ENCODE data around the gene SLAMF7. TPM values are rescaled to one million over a fixed set of nuclear protein-coding genes. Genes with fewer than 3 reads are reported as not detected.

Gene SLAMF7
- total and polyA plus RNA-seq, 2 donors (not counting 1 experiment from before 2014, with no cell fraction given), result 13.1 to 52.6 TPM

DNA sequence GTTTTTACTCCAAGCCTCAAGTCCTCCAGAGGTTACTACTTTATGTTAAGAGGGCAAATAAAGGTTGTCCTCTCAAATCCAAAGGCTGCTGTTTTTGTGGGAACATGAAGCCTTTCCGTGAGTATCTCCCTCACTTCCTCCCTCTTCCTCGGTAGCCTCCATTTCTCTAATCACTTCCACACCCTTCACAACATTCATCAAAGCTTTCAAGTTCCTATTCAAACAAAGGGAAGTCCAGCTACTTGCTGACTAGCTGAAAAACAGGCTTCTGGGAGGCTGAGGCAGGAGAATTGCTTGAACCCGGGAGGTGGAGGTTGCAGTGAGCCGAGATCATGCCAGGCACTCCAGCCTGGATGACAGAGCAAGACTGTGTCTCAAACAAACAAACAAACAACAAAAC, 20.8 kb upstream of the SLAMF7 start:
- ChIA-PET CTCF (interaction anchor here (1.0 kb wide), 1 partner anchor 9 kb away, joined by 5 read pairs; no protein-coding TSS in a partner anchor), POLR2A (no interaction called here)
- 89% methylated on average over 2 of the region's 4 CpGs for WGBS (ENCODE audit: insufficient coverage)
- Histone ChIP-seq H3K4me1 (ENCODE audit: control insufficient read depth in 2 of 2, insufficient read depth in 2 of 2, low read length in 2 of 2) (peaks cover 17 to 19% of the 10 kb centered on the region in 2 donors), H3K4me3 (ENCODE audit: control extremely low read depth in 1 of 5, extremely low read depth in 1 of 5, insufficient read depth in 1 of 5, low read depth in 2 of 5, low read length in 4 of 5) (no peak overlapping the region), H3K79me2 (ENCODE audit: control insufficient read depth, insufficient read depth, low read length) (peaks cover 17% of the 10 kb centered on the region), H2AFZ (ENCODE audit: insufficient read depth, low read depth, low read length, poor library complexity, severe bottlenecking) (no peak overlapping the region), H3K4me2 (replicated peaks; ENCODE audit: low read depth, low read length, poor library complexity, severe bottlenecking) (no peak overlapping the region), H4K20me1 (ENCODE audit: control insufficient read depth, insufficient read depth, low read length, poor library complexity, severe bottlenecking) (no peaks in the 10 kb centered on the region), H3K9ac (ENCODE audit: low read length) (no peak overlapping the region), H3K36me3 (replicated peaks in 1 of 2; ENCODE audit: control extremely low read depth in 1 of 2, control insufficient read depth in 1 of 2, extremely low read depth in 1 of 2, insufficient read depth in 2 of 2, low read length in 1 of 2) (no peaks in the 10 kb centered on the region), H3K9me3 (ENCODE audit: control extremely low read depth in 1 of 3, control insufficient read depth in 2 of 3, insufficient read depth in 1 of 3, low read length in 2 of 3) (no peaks in the 10 kb centered on the region), H3K27ac (ENCODE audit: low read length in 2 of 2) (no peak overlapping the region), H3K27me3 (replicated peaks in 1 of 4; ENCODE audit: control extremely low read depth in 1 of 4, control insufficient read depth in 3 of 4, insufficient read depth in 4 of 4, low read length in 3 of 4) (no peaks in the 10 kb centered on the region)
- ATAC-seq (ENCODE audit: low read depth), result no peak
- TF ChIP-seq EZH2 (IDR thresholded peaks at IDR 0.05; ENCODE audit: borderline replicate concordance, insufficient read depth, low read depth, low read length, poor library complexity, severe bottlenecking), result no peak
- TF ChIP-seq, protein P1, sequence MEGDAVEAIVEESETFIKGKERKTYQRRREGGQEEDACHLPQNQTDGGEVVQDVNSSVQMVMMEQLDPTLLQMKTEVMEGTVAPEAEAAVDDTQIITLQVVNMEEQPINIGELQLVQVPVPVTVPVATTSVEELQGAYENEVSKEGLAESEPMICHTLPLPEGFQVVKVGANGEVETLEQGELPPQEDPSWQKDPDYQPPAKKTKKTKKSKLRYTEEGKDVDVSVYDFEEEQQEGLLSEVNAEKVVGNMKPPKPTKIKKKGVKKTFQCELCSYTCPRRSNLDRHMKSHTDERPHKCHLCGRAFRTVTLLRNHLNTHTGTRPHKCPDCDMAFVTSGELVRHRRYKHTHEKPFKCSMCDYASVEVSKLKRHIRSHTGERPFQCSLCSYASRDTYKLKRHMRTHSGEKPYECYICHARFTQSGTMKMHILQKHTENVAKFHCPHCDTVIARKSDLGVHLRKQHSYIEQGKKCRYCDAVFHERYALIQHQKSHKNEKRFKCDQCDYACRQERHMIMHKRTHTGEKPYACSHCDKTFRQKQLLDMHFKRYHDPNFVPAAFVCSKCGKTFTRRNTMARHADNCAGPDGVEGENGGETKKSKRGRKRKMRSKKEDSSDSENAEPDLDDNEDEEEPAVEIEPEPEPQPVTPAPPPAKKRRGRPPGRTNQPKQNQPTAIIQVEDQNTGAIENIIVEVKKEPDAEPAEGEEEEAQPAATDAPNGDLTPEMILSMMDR (IDR thresholded peaks at IDR 0.05), result no peak
- Mint-ChIP-seq H3K4me3 (no peak overlapping the region), H3K4me1 (peaks cover 19% of the 10 kb centered on the region), H3K27me3 (no peaks in the 10 kb centered on the region), H3K9me3 (ENCODE audit: insufficient read depth) (no peaks in the 10 kb centered on the region), H3K27ac (no peak overlapping the region)
- intact Hi-C loops (cut with micrococcal nuclease), result loop anchor here (10.0 kb wide), 1 partner anchor 417 kb away; the partner anchor contains the start of gene DEDD
- no peak for DNase-seq

DNA sequence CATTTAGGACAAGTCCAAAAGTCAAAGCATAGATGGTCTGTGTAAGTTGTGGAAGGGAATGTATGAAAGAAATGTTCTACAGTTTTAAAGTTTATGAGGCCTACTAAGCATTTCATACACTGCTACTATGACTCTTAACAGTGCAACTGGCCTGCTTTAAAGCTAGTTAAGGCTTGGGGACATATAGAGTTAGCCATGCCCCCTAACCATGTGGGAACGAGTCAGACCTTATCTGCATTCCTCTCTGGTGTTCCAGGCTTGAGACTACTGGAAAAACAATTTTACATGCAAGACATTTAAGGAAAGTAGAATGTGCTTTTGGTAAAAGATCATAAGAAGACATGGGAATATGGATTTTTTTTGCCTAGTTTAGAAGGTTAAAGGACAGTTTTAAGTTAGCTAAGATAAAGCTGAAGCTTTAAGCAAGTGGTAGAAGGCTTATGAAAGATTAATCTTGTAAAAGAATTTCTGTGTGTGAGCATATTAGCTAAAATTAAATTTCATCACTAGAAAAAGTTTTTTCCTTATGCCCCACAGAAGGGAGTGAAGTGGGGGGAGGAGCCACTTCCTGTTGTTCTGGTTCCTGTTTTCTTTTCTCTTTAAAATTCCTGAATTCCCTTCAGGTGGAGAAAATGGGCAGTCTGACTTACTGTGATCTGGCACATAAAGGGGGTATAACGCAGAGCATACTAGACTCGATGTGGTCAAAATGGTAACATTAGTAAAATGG, 18.5 kb upstream of the SLAMF7 start:
- Histone ChIP-seq H3K4me3 (ENCODE audit: control extremely low read depth in 1 of 5, extremely low read depth in 1 of 5, insufficient read depth in 1 of 5, low read depth in 2 of 5, low read length in 4 of 5) (no peak overlapping the region), H3K79me2 (ENCODE audit: control insufficient read depth, insufficient read depth, low read length) (peaks cover 10% of the 10 kb centered on the region), H3K9ac (ENCODE audit: low read length) (no peak overlapping the region), H3K27me3 (replicated peaks in 1 of 4; ENCODE audit: control extremely low read depth in 1 of 4, control insufficient read depth in 3 of 4, insufficient read depth in 4 of 4, low read length in 3 of 4) (no peaks in the 10 kb centered on the region), H2AFZ (ENCODE audit: insufficient read depth, low read depth, low read length, poor library complexity, severe bottlenecking) (no peak overlapping the region), H3K9me3 (ENCODE audit: control extremely low read depth in 1 of 3, control insufficient read depth in 2 of 3, insufficient read depth in 1 of 3, low read length in 2 of 3) (no peaks in the 10 kb centered on the region), H3K27ac (ENCODE audit: low read length in 2 of 2) (no peak overlapping the region), H4K20me1 (ENCODE audit: control insufficient read depth, insufficient read depth, low read length, poor library complexity, severe bottlenecking) (no peaks in the 10 kb centered on the region), H3K4me2 (replicated peaks; ENCODE audit: low read depth, low read length, poor library complexity, severe bottlenecking) (no peak overlapping the region), H3K36me3 (replicated peaks in 1 of 2; ENCODE audit: control extremely low read depth in 1 of 2, control insufficient read depth in 1 of 2, extremely low read depth in 1 of 2, insufficient read depth in 2 of 2, low read length in 1 of 2) (no peaks in the 10 kb centered on the region), H3K4me1 (ENCODE audit: control insufficient read depth in 2 of 2, insufficient read depth in 2 of 2, low read length in 2 of 2) (peaks cover 4 to 6% of the 10 kb centered on the region in 2 donors)
- Mint-ChIP-seq H3K4me1 (peaks cover 13% of the 10 kb centered on the region), H3K4me3 (no peak overlapping the region), H3K27ac (no peak overlapping the region), H3K27me3 (no peaks in the 10 kb centered on the region), H3K9me3 (ENCODE audit: insufficient read depth) (no peaks in the 10 kb centered on the region)
- DNase-seq, result no peak
- no peak for ATAC-seq (ENCODE audit: low read depth)
- no peak for TF ChIP-seq EZH2 (IDR thresholded peaks at IDR 0.05; ENCODE audit: borderline replicate concordance, insufficient read depth, low read depth, low read length, poor library complexity, severe bottlenecking)
- TF ChIP-seq, protein P1 (IDR thresholded peaks at IDR 0.05), result no peak
- WGBS (ENCODE audit: insufficient coverage), result 100% methylated on average over 1 of the region's 3 CpGs
- ChIA-PET CTCF (interaction anchor here (1.1 to 13.0 kb wide), 4 partner anchors 9 to 234 kb away, joined by 3 to 279 read pairs (median 4); partner anchors contain the start of genes CD48 and ITLN2), POLR2A (no interaction called here)
- intact Hi-C loops (cut with micrococcal nuclease), result no loop called here

All from B cell (primary cell).